ENCODE measurements around the gene TMEM178A. TPM values are rescaled to one million over a fixed set of nuclear protein-coding genes. Genes with fewer than 3 reads are reported as not detected.
"Not testable (repeated sequence)": the region's sequence is repeated elsewhere in the genome, so short reads cannot be mapped to it uniquely, and the experiment has no call there.

The TMEM178A gene
- total RNA-seq (2014; rRNA removed; shearing (Covaris generic)), result 0.79 and 3.9 TPM in 2 replicates

GRCh38 chr2:39665811-39666490 lies at the start of gene TMEM178A:
Gene TMEM178A, plus strand, starts transcription at chr2:39665917. Its CDS starts 58 bp downstream, at chr2:39665975.
- DNase-seq (ENCODE audit: low read depth), result peak; percentile 15

GRCh38 chr2:39618236-39618635 lies 47.5 kb upstream of the TMEM178A start:
- no peak for DNase-seq (ENCODE audit: low read depth)

- DNase-seq (ENCODE audit: low read depth), result no peak
These were observed 47.0 kb upstream of the TMEM178A start for GRCh38 chr2:39618736-39619135.

GRCh38 chr2:39620067-39620466 lies 45.6 kb upstream of the TMEM178A start:
- peak; percentile 92 for DNase-seq (ENCODE audit: low read depth)

- DNase-seq (ENCODE audit: low read depth), result no peak
These were observed 44.1 kb upstream of the TMEM178A start for GRCh38 chr2:39621596-39621995.

GRCh38 chr2:39622860-39623259 lies 42.9 kb upstream of the TMEM178A start:
- DNase-seq (ENCODE audit: low read depth), result no peak

- no peak for DNase-seq (ENCODE audit: low read depth)
These were observed 41.8 kb upstream of the TMEM178A start for GRCh38 chr2:39623917-39624316.

- DNase-seq (ENCODE audit: low read depth), result no peak
These were observed 40.4 kb upstream of the TMEM178A start for GRCh38 chr2:39625193-39625926.

GRCh38 chr2:39625927-39626270 lies 39.8 kb upstream of the TMEM178A start:
- no peak for DNase-seq (ENCODE audit: low read depth)

- DNase-seq (ENCODE audit: low read depth), result not testable (repeated sequence)
These were observed 37.4 kb upstream of the TMEM178A start for GRCh38 chr2:39628346-39628745.

- no peak for DNase-seq (ENCODE audit: low read depth)
These were observed 36.1 kb upstream of the TMEM178A start for GRCh38 chr2:39629646-39630045.

GRCh38 chr2:39631256-39631655 lies 34.5 kb upstream of the TMEM178A start:
- no peak for DNase-seq (ENCODE audit: low read depth)

GRCh38 chr2:39631718-39632117 lies 34.0 kb upstream of the TMEM178A start:
- peak; percentile 96 for DNase-seq (ENCODE audit: low read depth)

- peak; percentile 94 for DNase-seq (ENCODE audit: low read depth)
These were observed 32.8 kb upstream of the TMEM178A start for GRCh38 chr2:39632876-39633275.

- no peak for DNase-seq (ENCODE audit: low read depth)
These were observed 29.4 kb upstream of the TMEM178A start for GRCh38 chr2:39636306-39636705.

GRCh38 chr2:39638581-39638980 lies 27.1 kb upstream of the TMEM178A start:
- no peak for DNase-seq (ENCODE audit: low read depth)

GRCh38 chr2:39640107-39640506 lies 25.6 kb upstream of the TMEM178A start:
- no peak for DNase-seq (ENCODE audit: low read depth)

- no peak for DNase-seq (ENCODE audit: low read depth)
These were observed 25.0 kb upstream of the TMEM178A start for GRCh38 chr2:39640681-39641080.

GRCh38 chr2:39641635-39642034 lies 24.1 kb upstream of the TMEM178A start:
- no peak for DNase-seq (ENCODE audit: low read depth)

GRCh38 chr2:39642051-39642718 lies 23.5 kb upstream of the TMEM178A start:
- peak; percentile 82 for DNase-seq (ENCODE audit: low read depth)

GRCh38 chr2:39645826-39646225 lies 19.9 kb upstream of the TMEM178A start:
- DNase-seq (ENCODE audit: low read depth), result no peak

- no peak for DNase-seq (ENCODE audit: low read depth)
These were observed 19.4 kb upstream of the TMEM178A start for GRCh38 chr2:39646267-39646666.

All from M059J (cell line).